IPS-18c (cell line): ENCODE results near the gene RRP1B.

Experiments used
- H3K4me3 ChIP-seq: 2 replicates; pipeline ENCODE4 v1.7.0; 2013; ENCODE audit warnings: low read depth, mild to moderate bottlenecking, low read length, moderate library complexity; ENCODE audit not compliant: insufficient read depth
- H3K9me3 ChIP-seq: one replicate; pipeline ENCODE4 v1.6.1; 2013; ENCODE audit warnings: mild to moderate bottlenecking, low read length, moderate library complexity; ENCODE audit not compliant: control insufficient read depth, insufficient read depth

RRP1B gene

DNA sequence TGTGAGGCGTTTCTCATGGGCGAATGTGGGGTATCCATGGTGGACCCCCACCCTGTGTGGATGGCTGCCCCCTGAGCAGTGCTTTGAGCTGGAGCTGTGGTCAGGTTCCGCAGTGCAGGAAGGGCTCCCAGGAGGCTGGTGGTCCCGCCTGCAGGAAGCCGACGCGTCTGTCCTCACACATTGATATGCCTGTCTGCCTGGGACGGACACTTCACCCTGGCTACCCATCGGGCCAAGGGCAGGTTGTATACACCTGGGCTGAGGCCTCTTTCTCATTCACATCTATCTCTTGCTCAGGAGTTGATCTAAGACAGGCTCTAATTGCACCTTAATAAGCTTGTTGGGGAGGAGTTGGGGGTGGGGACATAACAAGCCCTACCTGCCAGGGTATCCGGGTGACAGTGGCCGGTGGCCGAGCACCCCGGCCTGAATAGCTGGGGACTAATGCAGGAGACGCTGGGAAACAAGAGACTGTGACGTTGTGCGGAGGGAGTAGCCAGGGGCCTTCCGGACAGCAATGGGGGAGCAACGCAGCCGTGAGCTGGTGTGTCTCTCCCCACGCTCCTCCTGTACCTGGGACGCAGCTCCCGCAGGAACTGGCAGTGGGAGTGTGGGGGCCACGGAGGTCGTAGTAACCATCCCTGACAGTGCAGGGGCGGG, 81.3 kb downstream of the RRP1B start:
- H3K9me3 ChIP-seq, result peaks cover 2% of the 10 kb centered on the region
- no peak overlapping the region for H3K4me3 ChIP-seq

DNA sequence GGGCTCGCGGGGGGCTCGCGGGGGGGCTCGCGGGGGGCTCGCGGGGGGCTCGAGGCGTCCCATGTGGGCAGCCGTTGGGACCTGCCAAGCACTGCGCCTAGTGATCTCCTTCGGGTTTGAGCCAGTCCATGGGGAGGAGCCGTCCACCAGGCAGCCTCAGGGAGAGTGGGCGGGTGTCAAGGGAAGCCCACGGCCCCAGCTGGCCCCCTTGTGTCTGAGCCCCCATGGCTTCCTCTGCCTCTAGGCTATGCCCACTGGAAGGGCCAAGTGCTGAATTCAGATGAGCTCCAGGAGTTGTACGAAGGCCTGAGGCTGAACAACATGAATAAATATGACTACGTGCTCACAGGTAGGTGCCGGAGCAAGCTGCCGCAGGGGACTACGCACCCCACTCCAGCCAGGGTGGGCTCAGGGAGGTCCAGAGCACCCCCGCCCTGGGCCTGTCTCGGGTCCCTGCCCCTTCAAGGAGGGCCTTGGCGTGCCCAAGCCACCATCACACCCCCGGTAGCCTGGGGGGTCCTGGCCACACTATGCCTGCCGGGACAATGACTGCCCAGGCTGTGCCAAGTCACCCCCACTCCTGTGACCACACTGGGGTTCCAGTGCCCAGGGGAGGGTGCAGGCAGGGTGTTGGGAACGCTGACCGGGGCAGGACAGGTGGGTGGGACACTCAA, 82.2 kb downstream of the RRP1B start:
- Histone ChIP-seq H3K4me3 (no peak overlapping the region), H3K9me3 (peaks cover 2% of the 10 kb centered on the region)

DNA sequence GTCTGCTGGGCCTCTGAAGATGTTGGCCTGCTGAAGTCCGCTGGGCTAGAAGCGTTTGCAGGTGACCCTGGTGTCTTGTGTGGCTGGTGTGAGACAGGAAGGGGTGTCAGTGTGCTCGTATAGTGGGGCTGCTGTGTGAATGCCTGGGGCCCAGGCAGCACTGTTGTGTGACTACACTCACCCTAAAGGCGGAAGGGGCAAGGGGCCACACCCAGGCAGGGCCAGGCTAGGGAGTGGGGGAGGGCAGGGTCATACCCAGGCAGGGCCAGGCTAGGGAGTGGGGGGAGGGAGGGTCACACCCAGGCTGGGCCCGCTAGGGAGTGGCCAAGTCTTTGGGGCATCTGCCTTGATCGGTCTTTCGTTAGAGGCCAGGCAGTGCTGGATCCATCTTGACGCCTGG, 84.6 kb downstream of the RRP1B start:
- H3K9me3 ChIP-seq, result no peaks in the 10 kb centered on the region
- H3K4me3 ChIP-seq, result no peak overlapping the region

DNA sequence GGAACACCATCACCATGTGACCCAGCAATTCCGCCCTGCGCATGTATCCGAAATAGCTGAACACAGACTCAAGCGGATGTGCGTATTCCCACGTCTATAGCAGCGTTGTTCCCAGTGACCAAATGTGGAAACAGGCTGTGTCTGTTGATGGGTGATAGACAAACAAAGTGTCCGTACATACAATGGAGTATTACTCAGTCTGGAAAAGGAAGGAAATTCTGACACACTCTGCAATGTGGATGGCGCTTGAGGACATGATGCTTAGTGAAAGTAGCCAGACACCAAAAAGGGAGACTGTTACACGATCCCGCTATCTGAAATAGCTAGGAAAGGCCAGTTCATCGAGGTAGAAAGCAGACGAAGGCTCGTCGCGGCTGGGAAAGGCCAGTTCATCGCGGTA, 85.4 kb downstream of the RRP1B start:
- Histone ChIP-seq H3K4me3 (no peak overlapping the region), H3K9me3 (peaks cover under 1% of the 10 kb centered on the region)
